IMR-90 (cell line): ENCODE measurements around the gene GALNT4. TPM values are rescaled to one million over a fixed set of nuclear protein-coding genes. Genes with fewer than 3 reads are reported as not detected.

Source experiments
- ATAC-seq: fragments of 200-7000 bp; cut with Tn5 transposase; 2 replicates; pipeline ENCODE4 v1.9.1; 2020; ENCODE audit warnings: low read depth, mild to moderate bottlenecking, moderate library complexity
- BruUV-seq: library from RNA; stranded (reverse); fragments of 400-500 nt; replicated peaks from 2 replicates; lab custom pipeline; 2021; lab: Mats Ljungman, UMichigan
- CTCF ChIA-PET: fragments of 300-600 bp; formaldehyde crosslinking; extraction: SDS; loops from one replicate; lab custom pipeline; 2021; ENCODE audit warnings: antibody characterized with exemption; lab: Yijun Ruan, JAX
- POLR2A ChIA-PET: fragments of 300-600 bp; sonication (Branson Sonifier 250); formaldehyde crosslinking; loops from one replicate; lab custom pipeline; 2022; ENCODE audit warnings: antibody characterized with exemption; ENCODE audit not compliant: unreplicated experiment; lab: Charles Lee
- DNase-seq: peaks from one replicate; pipeline ENCODE4 v3.0.0; 2013
- H2AFZ ChIP-seq: replicated peaks from 2 replicates; pipeline ENCODE3; 2013; ENCODE audit warnings: low read length, mild to moderate bottlenecking; ENCODE audit not compliant: poor library complexity
- H2AK5ac ChIP-seq: 2 replicates; pipeline ENCODE4 v1.6.1; 2013; ENCODE audit warnings: low read depth, low read length, inconsistent platforms
- H2AK9ac ChIP-seq: replicated peaks from 2 replicates; pipeline ENCODE3; 2013; ENCODE audit warnings: mild to moderate bottlenecking, low read depth, low read length, moderate library complexity; ENCODE audit not compliant: poor library complexity
- H2BK120ac ChIP-seq: 2 replicates; pipeline ENCODE4 v1.6.1; 2013; ENCODE audit warnings: low read depth, low read length, inconsistent platforms
- H2BK15ac ChIP-seq: 3 replicates; pipeline ENCODE4 v1.6.1; 2013; ENCODE audit warnings: low read depth, low read length, inconsistent platforms
- H2BK20ac ChIP-seq: 2 replicates; pipeline ENCODE4 v1.6.1; 2013; ENCODE audit warnings: low read depth, mild to moderate bottlenecking, inconsistent platforms, low read length, moderate library complexity
- H2BK5ac ChIP-seq: 2 replicates; pipeline ENCODE4 v1.6.1; 2013; ENCODE audit warnings: mild to moderate bottlenecking, low read depth, low read length, inconsistent platforms; ENCODE audit not compliant: poor library complexity, severe bottlenecking
- H3K14ac ChIP-seq: replicated peaks from 2 replicates; pipeline ENCODE4 v1.6.1; 2013; ENCODE audit warnings: low read depth, low read length, inconsistent platforms
- H3K18ac ChIP-seq: 2 replicates; pipeline ENCODE4 v1.6.1; 2013; ENCODE audit warnings: low read depth, low read length, control low read depth
- H3K23ac ChIP-seq: 2 replicates; pipeline ENCODE4 v1.6.1; 2013; ENCODE audit warnings: low read depth, low read length, inconsistent platforms
- H3K27ac ChIP-seq: 2 replicates; pipeline ENCODE4 v1.5.1; 2013; ENCODE audit warnings: mild to moderate bottlenecking, control low read depth, low read length; ENCODE audit not compliant: insufficient read depth
- H3K27me3 ChIP-seq: 2 replicates; pipeline ENCODE4 v1.6.1; 2013; ENCODE audit warnings: low read length; ENCODE audit not compliant: control insufficient read depth, insufficient read depth
- H3K36me3 ChIP-seq: 2 replicates; pipeline ENCODE4 v1.6.1; 2013; ENCODE audit warnings: low read length, mixed read lengths; ENCODE audit not compliant: control insufficient read depth, insufficient read depth
- H3K4ac ChIP-seq: 2 replicates; pipeline ENCODE4 v1.6.1; 2013; ENCODE audit warnings: low read depth, low read length, inconsistent platforms
- H3K4me1 ChIP-seq: 2 replicates; pipeline ENCODE4 v1.6.1; 2013; ENCODE audit warnings: low read length, mixed read lengths; ENCODE audit not compliant: control insufficient read depth, insufficient read depth
- H3K4me2 ChIP-seq: 2 replicates; pipeline ENCODE4 v1.6.1; 2013; ENCODE audit warnings: low read depth, mild to moderate bottlenecking, control low read depth, low read length, moderate library complexity
- H3K4me3 ChIP-seq: 2 replicates; pipeline ENCODE4 v1.5.1; 2013; ENCODE audit warnings: low read depth, mild to moderate bottlenecking, control low read depth, low read length, moderate library complexity; ENCODE audit not compliant: insufficient read depth
- H3K56ac ChIP-seq: 2 replicates; pipeline ENCODE4 v1.6.1; 2013; ENCODE audit warnings: low read length, inconsistent platforms; ENCODE audit not compliant: insufficient read depth; ENCODE audit errors: extremely low read depth
- H3K79me1 ChIP-seq, 2 experiments: 2 replicates each; pipeline ENCODE4 v1.6.1; 2013; ENCODE audit warnings: low read length in 2 of 2, inconsistent platforms in 1 of 2, low read depth in 1 of 2
- H3K9ac ChIP-seq: 2 replicates; pipeline ENCODE4 v1.6.1; 2013; ENCODE audit warnings: low read depth, low read length, control low read depth
- H3K9me1 ChIP-seq: 2 replicates; pipeline ENCODE4 v1.6.1; 2013; ENCODE audit warnings: low read length, inconsistent platforms; ENCODE audit not compliant: insufficient read depth
- H3K9me3 ChIP-seq: 2 replicates; pipeline ENCODE4 v1.6.1; 2013; ENCODE audit warnings: low read length; ENCODE audit not compliant: control insufficient read depth, insufficient read depth
- H4K20me1 ChIP-seq: 2 replicates; pipeline ENCODE4 v1.6.1; 2013; ENCODE audit warnings: low read length, inconsistent platforms; ENCODE audit not compliant: insufficient read depth
- H4K5ac ChIP-seq: 2 replicates; pipeline ENCODE4 v1.6.1; 2013; ENCODE audit warnings: mild to moderate bottlenecking, low read depth, low read length, control low read depth
- H4K8ac ChIP-seq, 2 experiments: 2 replicates each; pipeline ENCODE4 v1.6.1; 2013; ENCODE audit warnings: low read depth in 2 of 2, low read length in 2 of 2, control low read depth in 1 of 2, inconsistent platforms in 1 of 2
- H4K91ac ChIP-seq: 2 replicates; pipeline ENCODE4 v1.6.1; 2013; ENCODE audit warnings: low read depth, low read length, inconsistent platforms; ENCODE audit not compliant: insufficient read depth
- BHLHE40 ChIP-seq: fragments of 150-350 bp; IDR thresholded peaks from 2 replicates; pipeline ENCODE4 v1.6.1; 2016; ENCODE audit warnings: mild to moderate bottlenecking, low read depth, low read length
- CEBPB ChIP-seq: IDR thresholded peaks from 2 replicates; pipeline ENCODE4 v1.6.1; 2012; ENCODE audit warnings: low read depth, low read length, improper control_type of control experiment
- CHD1 ChIP-seq: IDR thresholded peaks from 2 replicates; pipeline ENCODE4 v1.6.1; 2012; ENCODE audit warnings: low read depth, low read length, improper control_type of control experiment
- CTCF ChIP-seq: conservative IDR thresholded peaks from 2 replicates; pipeline ENCODE4 v1.5.1; 2012; ENCODE audit warnings: mild to moderate bottlenecking, low read depth, low read length, improper control_type of control experiment
- ELK1 ChIP-seq: fragments of 150-350 bp; IDR thresholded peaks from 2 replicates; pipeline ENCODE4 v1.6.1; 2016; ENCODE audit warnings: low read depth, mild to moderate bottlenecking, low read length, moderate library complexity, borderline replicate concordance
- FOS ChIP-seq: fragments of 150-350 bp; IDR thresholded peaks from 2 replicates; pipeline ENCODE4 v1.6.1; 2016; ENCODE audit warnings: low read depth, low read length
- MAFK ChIP-seq: IDR thresholded peaks from 2 replicates; pipeline ENCODE4 v1.6.1; 2012; ENCODE audit warnings: low read depth, low read length, improper control_type of control experiment
- MAZ ChIP-seq: IDR thresholded peaks from 2 replicates; pipeline ENCODE4 v1.6.1; 2012; ENCODE audit warnings: low read depth, mild to moderate bottlenecking, low read length, improper control_type of control experiment, moderate library complexity, borderline replicate concordance
- MXI1 ChIP-seq: IDR thresholded peaks from 2 replicates; pipeline ENCODE4 v1.6.1; 2012; ENCODE audit warnings: low read depth, mild to moderate bottlenecking, low read length, moderate library complexity, borderline replicate concordance
- NFE2L2 ChIP-seq: fragments of 150-350 bp; IDR thresholded peaks from 2 replicates; pipeline ENCODE4 v1.6.1; 2016; ENCODE audit warnings: low read depth, mild to moderate bottlenecking, low read length
- POLR2A ChIP-seq: IDR thresholded peaks from 2 replicates; pipeline ENCODE4 v1.6.1; 2012; ENCODE audit warnings: mild to moderate bottlenecking, low read depth, low read length
- RAD21 ChIP-seq: IDR thresholded peaks from 2 replicates; pipeline ENCODE4 v1.6.1; 2012; ENCODE audit warnings: low read length, improper control_type of control experiment
- RCOR1 ChIP-seq: IDR thresholded peaks from 2 replicates; pipeline ENCODE4 v1.6.1; 2012; ENCODE audit warnings: mild to moderate bottlenecking, low read length, improper control_type of control experiment; ENCODE audit not compliant: insufficient replicate concordance
- RFX5 ChIP-seq: IDR thresholded peaks from 2 replicates; pipeline ENCODE4 v1.8.0; 2012; ENCODE audit warnings: low read depth, mild to moderate bottlenecking, low read length, moderate library complexity
- SMC3 ChIP-seq: fragments of 150-350 bp; IDR thresholded peaks from 2 replicates; pipeline ENCODE4 v1.6.1; 2016; ENCODE audit warnings: low read depth, mild to moderate bottlenecking, antibody characterized with exemption, low read length, moderate library complexity
- USF2 ChIP-seq: fragments of 150-350 bp; IDR thresholded peaks from 2 replicates; pipeline ENCODE4 v1.6.1; 2017; ENCODE audit warnings: mild to moderate bottlenecking, antibody characterized with exemption, low read length, low read depth
- WGBS, 2 experiments: methylation state at CpG; one replicate each; pipeline versions ENCODE4 v1.1.5 to v1.1.7; 2013; ENCODE audit warnings: missing lambda C conversion rate in 2 of 2; ENCODE audit not compliant: insufficient read length in 1 of 2; ENCODE audit errors: extremely low coverage in 2 of 2; 5-methylcytosine and 5-hydroxymethylcytosine counted together
- dilution Hi-C: fragments of 300-500 bp; cut with HindIII; formaldehyde crosslinking; loops from one replicate; pipeline ENCODE4 v1.14.3; 2018; ENCODE audit warnings: low sequenced_read_pairs; ENCODE audit not compliant: unreplicated experiment
- in situ Hi-C: fragments of 300-500 bp; cut with MboI; formaldehyde crosslinking; loops from 3 replicates; pipeline ENCODE4 v1.14.3; 2019; ENCODE audit warnings: low sequenced_read_pairs, inconsistent platforms, mixed read lengths
- intact Hi-C: fragments of 100-400 bp; cut with micrococcal nuclease; formaldehyde crosslinking; loops from 2 replicates; pipeline ENCODE4 v1.10.0; 2022
- polyA plus RNA-seq, 3 experiments: library from polyadenylated mRNA; depleted of rRNA; stranded (reverse); fragments of >200 nt; gene quantifications; 2 replicates each; pipeline ENCODE4 v1.2.3, GENCODE V29; 2012; ENCODE audit warnings: low replicate concordance in 1 of 3
- total RNA-seq: library from RNA; depleted of rRNA; stranded (reverse); fragments of >200 nt; gene quantifications from 2 replicates; pipeline ENCODE4 v1.2.3, GENCODE V29; 2012

The GALNT4 gene
- total and polyA plus RNA-seq, 2 of the 4 experiments (the other 2 are of a cell fraction): 2.6 to 9.0 TPM

GRCh38 chr12:89559753-89560152, 35.2 kb upstream of the GALNT4 start:
- no peak overlapping the region for H3K4me2 ChIP-seq
- WGBS, 2 experiments: 96% methylated on average over 5 of the region's 10 CpGs; no CpG with 5 or more reads in 1 of the 2 experiments
- no peak overlapping the region for H2BK15ac ChIP-seq
- no peak overlapping the region for H3K14ac ChIP-seq
- no peak overlapping the region for H4K5ac ChIP-seq
- intact Hi-C loops (no loop called here), dilution Hi-C loops (no loop called here), in situ Hi-C loops (no loop called here)
- H4K91ac ChIP-seq: no peak overlapping the region
- no peak overlapping the region for H3K9ac ChIP-seq
- H3K4me1 ChIP-seq: no peaks in the 10 kb centered on the region
- ChIA-PET CTCF (interaction anchor here (0.6 kb wide), 1 partner anchor 244 kb away, joined by 3 read pairs; no protein-coding TSS in a partner anchor), POLR2A (interaction anchor here (0.5 kb wide), 1 partner anchor 454 kb away, joined by 4 read pairs; no protein-coding TSS in a partner anchor)
- no peak overlapping the region for H3K4me3 ChIP-seq
- no peak overlapping the region for H2BK120ac ChIP-seq
- no peak overlapping the region for H2BK5ac ChIP-seq
- no peaks in the 10 kb centered on the region for H3K79me1 ChIP-seq
- H3K27me3 ChIP-seq: no peaks in the 10 kb centered on the region
- ATAC-seq: no peak
- H2AK9ac ChIP-seq: no peak overlapping the region
- H3K23ac ChIP-seq: no peak overlapping the region
- H3K36me3 ChIP-seq: no peaks in the 10 kb centered on the region
- DNase-seq: no peak
- no peak overlapping the region for H4K8ac ChIP-seq
- H2BK20ac ChIP-seq: no peak overlapping the region
- no peak overlapping the region for H3K18ac ChIP-seq
- no peaks in the 10 kb centered on the region for H3K9me3 ChIP-seq
- H2AK5ac ChIP-seq: no peak overlapping the region; the same call in 1 of the 2 replicates
- TF ChIP-seq MAZ: no peak
- no peak for TF ChIP-seq ELK1
- no peak for TF ChIP-seq FOS
- no peak for TF ChIP-seq MXI1
- TF ChIP-seq CHD1: no peak
- TF ChIP-seq POLR2A: no peak
- no peak for TF ChIP-seq CEBPB
- TF ChIP-seq BHLHE40: no peak
- no peak for TF ChIP-seq CTCF
- TF ChIP-seq RFX5: no peak
- no peak for TF ChIP-seq RAD21
- no peak for TF ChIP-seq MAFK
- TF ChIP-seq USF2: no peak
- no peak for TF ChIP-seq SMC3
- TF ChIP-seq NFE2L2: no peak
- no peak for TF ChIP-seq RCOR1
- H3K9me1 ChIP-seq: no peaks in the 10 kb centered on the region
- no TSS peak for BruUV-seq
- no peak overlapping the region for H3K27ac ChIP-seq
- no peak overlapping the region for H3K4ac ChIP-seq
- no peak overlapping the region for H2AFZ ChIP-seq
- no peak overlapping the region for H3K56ac ChIP-seq
- no peaks in the 10 kb centered on the region for H4K20me1 ChIP-seq
